Colonic mucosa (tissue), 4 donors: ENCODE measurements around the gene MON2. TPM values are rescaled to one million over a fixed set of nuclear protein-coding genes. Genes with fewer than 3 reads are reported as not detected.
"Not testable (repeated sequence)": the region's sequence is repeated elsewhere in the genome, so short reads cannot be mapped to it uniquely, and the experiment has no call there.

Experiments used
- DNase-seq: peaks from one replicate; pipeline ENCODE4 v3.0.0-alpha.2; 2020
- H3K27ac ChIP-seq: fragments of 200-600 bp; one replicate; pipeline ENCODE4 v1.8.0; 2021
- H3K27me3 ChIP-seq: fragments of 200-600 bp; one replicate; pipeline ENCODE4 v1.8.0; 2021
- H3K36me3 ChIP-seq: fragments of 200-600 bp; one replicate; pipeline ENCODE4 v1.8.0; 2021
- H3K4me1 ChIP-seq: fragments of 200-600 bp; one replicate; pipeline ENCODE4 v1.8.0; 2021; ENCODE audit warnings: mild to moderate bottlenecking
- H3K4me3 ChIP-seq: fragments of 200-600 bp; one replicate; pipeline ENCODE4 v1.8.0; 2021
- H3K9ac ChIP-seq, 2 donors: one replicate each; pipeline ENCODE4 v1.7.0; 2013; ENCODE audit warnings: control low read depth in 2 of 2, low read depth in 2 of 2, low read length in 2 of 2
- H3K9me3 ChIP-seq: fragments of 200-600 bp; one replicate; pipeline ENCODE4 v1.8.0; 2021
- intact Hi-C: fragments of 100-400 bp; cut with DNase I; formaldehyde crosslinking; loops from one replicate; pipeline ENCODE4 v1.14.1; 2022
- total RNA-seq, 2 donors: library from RNA; stranded (reverse); fragmentation: NEBNext Ultra II Directional in 1 of 2; extraction: Animal tissue kit (Norgen Biotek cat#: 25700) in 1 of 2; gene quantifications; one replicate each; pipeline ENCODE4 v1.2.1, GENCODE V29; 2021
- TF ChIP-seq, protein P1 (sequence below): fragments of 200-600 bp; IDR thresholded peaks from one replicate; pipeline ENCODE4 v1.8.0; 2022; ENCODE audit warnings: antibody characterized with exemption, mild to moderate bottlenecking
- donor health status: healthy.
- donor health status: DM: no; HTN: no; CAD: no.
- donor health status: DM: no; HTN: no; CAD: no.

MON2 gene
- total RNA-seq, 2 donors from 2014 or later, result 50.4 to 53.0 TPM

DNA sequence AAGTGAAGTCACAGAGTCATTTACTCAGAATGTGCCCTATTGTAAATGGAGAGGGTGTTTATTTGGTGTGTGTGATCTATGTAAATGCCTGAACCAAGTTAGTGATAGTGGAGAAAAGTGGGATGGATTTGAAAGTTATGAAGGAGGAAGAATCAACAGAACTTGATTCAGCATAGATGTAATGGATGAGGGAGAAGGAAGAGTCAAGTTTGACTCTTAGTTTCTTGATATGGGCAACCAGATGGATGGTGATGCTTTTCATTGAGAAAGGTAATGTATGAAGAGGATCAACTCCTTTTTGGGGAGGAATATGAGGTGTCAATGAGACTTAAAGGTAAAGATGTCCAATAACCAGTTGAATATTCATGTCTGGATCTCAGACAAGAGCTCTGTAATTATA lies 6.7 kb upstream of the MON2 start:
- TF ChIP-seq, protein P1, sequence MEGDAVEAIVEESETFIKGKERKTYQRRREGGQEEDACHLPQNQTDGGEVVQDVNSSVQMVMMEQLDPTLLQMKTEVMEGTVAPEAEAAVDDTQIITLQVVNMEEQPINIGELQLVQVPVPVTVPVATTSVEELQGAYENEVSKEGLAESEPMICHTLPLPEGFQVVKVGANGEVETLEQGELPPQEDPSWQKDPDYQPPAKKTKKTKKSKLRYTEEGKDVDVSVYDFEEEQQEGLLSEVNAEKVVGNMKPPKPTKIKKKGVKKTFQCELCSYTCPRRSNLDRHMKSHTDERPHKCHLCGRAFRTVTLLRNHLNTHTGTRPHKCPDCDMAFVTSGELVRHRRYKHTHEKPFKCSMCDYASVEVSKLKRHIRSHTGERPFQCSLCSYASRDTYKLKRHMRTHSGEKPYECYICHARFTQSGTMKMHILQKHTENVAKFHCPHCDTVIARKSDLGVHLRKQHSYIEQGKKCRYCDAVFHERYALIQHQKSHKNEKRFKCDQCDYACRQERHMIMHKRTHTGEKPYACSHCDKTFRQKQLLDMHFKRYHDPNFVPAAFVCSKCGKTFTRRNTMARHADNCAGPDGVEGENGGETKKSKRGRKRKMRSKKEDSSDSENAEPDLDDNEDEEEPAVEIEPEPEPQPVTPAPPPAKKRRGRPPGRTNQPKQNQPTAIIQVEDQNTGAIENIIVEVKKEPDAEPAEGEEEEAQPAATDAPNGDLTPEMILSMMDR, result no peak
- intact Hi-C loops, result no loop called here
- no peaks in the 10 kb centered on the region for H3K27me3 ChIP-seq
- H3K9ac ChIP-seq, result no peak overlapping the region
- H3K4me1 ChIP-seq, result no peaks in the 10 kb centered on the region
- H3K4me3 ChIP-seq, result no peak overlapping the region
- H3K36me3 ChIP-seq, result no peaks in the 10 kb centered on the region
- no peaks in the 10 kb centered on the region for H3K9me3 ChIP-seq
- DNase-seq, result no peak
- H3K27ac ChIP-seq, result no peak overlapping the region

GRCh38 chr12:62461171-62461837 lies 5.3 kb upstream of the MON2 start:
- H3K4me1 ChIP-seq, DNase-seq, H3K9ac ChIP-seq, H3K27ac ChIP-seq, H3K27me3 ChIP-seq, H3K36me3 ChIP-seq, H3K9me3 ChIP-seq, H3K4me3 ChIP-seq, intact Hi-C loops: not testable (repeated sequence)

DNA sequence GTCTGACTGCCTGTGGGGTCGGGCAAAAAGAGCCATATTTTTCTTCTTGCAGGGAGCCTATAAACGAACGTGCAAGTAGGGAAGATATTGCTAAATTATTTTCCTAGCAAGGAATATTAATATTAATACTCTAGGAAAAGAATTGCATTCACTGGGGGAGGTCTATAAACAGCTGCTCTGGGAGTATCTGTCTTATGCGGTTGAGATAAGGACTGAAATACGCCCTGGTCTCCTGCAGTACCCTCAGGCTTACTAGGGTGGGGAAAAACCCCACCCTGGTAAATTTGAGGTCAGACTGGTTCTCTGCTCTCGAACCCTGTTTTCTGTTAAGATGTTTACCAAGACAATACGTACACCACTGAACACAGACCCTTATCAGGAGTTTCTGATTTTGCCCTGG lies 3.4 kb upstream of the MON2 start:
- H3K9me3 ChIP-seq, H3K27me3 ChIP-seq, H3K4me1 ChIP-seq, H3K9ac ChIP-seq, H3K4me3 ChIP-seq, H3K27ac ChIP-seq, DNase-seq, H3K36me3 ChIP-seq, intact Hi-C loops: not testable (repeated sequence)

GRCh38 chr12:62466018-62466593 lies 520 bp upstream of the MON2 start:
- TF ChIP-seq, protein P1, result no peak
- no peaks in the 10 kb centered on the region for H3K27me3 ChIP-seq
- peak; percentile 51 for DNase-seq
- H3K9me3 ChIP-seq, result no peaks in the 10 kb centered on the region
- H3K4me3 ChIP-seq, result peak overlapping the region; percentile 98
- H3K4me1 ChIP-seq, result peaks cover 13% of the 10 kb centered on the region
- H3K27ac ChIP-seq, result peak overlapping the region; percentile 89
- H3K36me3 ChIP-seq, result no peaks in the 10 kb centered on the region
- H3K9ac ChIP-seq, result peak overlapping the region; percentile 51 to 98
- intact Hi-C loops, result no loop called here

- H3K4me1 ChIP-seq, result peaks cover 13% of the 10 kb centered on the region
- H3K9me3 ChIP-seq, result no peaks in the 10 kb centered on the region
- no peaks in the 10 kb centered on the region for H3K36me3 ChIP-seq
- intact Hi-C loops, result no loop called here
- TF ChIP-seq, protein P1, result no peak
- H3K27ac ChIP-seq, result no peak overlapping the region
- H3K9ac ChIP-seq, result no peak overlapping the region
- H3K27me3 ChIP-seq, result no peaks in the 10 kb centered on the region
- DNase-seq, result no peak
- H3K4me3 ChIP-seq, result peak overlapping the region; percentile 98
Measured at GRCh38 chr12:62468397-62468796, 1.8 kb downstream of the MON2 start.

DNA sequence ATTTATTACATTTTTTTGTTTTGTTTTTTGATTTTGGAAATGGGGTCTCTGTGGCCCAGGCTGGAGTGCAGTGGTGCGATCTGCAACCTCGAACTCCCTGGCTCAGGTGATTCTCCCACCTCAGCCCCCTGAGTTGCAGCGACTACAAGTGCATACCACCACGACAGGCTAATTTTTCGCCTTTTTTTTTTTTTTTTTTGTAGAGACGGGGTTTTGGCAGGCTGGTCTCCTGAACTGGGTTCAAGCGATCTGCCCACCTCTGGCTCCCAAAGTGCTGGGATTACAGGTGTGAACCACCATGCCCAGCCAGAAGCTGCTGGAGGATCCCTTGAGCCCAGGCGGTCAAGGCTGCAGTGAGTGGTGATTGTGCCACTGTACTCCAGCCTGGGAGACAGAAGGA lies 2.3 kb downstream of the MON2 start:
- H3K27me3 ChIP-seq, result no peaks in the 10 kb centered on the region
- TF ChIP-seq, protein P1, result no peak
- H3K36me3 ChIP-seq, result no peaks in the 10 kb centered on the region
- H3K4me3 ChIP-seq, result no peak overlapping the region
- H3K4me1 ChIP-seq, result peaks cover 13% of the 10 kb centered on the region
- H3K9ac ChIP-seq, result no peak overlapping the region
- H3K27ac ChIP-seq, result no peak overlapping the region
- no peaks in the 10 kb centered on the region for H3K9me3 ChIP-seq
- no peak for DNase-seq
- intact Hi-C loops, result no loop called here
